GM12878 (cell line): ENCODE data around the gene ABHD17C. TPM values are rescaled to one million over a fixed set of nuclear protein-coding genes. Genes with fewer than 3 reads are reported as not detected.

ENCODE experiments used
- ATAC-seq: fragments of 200-7000 bp; cut with Tn5 transposase; 3 replicates; pipeline ENCODE4 v1.9.1; 2020; ENCODE audit warnings: mild to moderate bottlenecking, moderate library complexity
- BruUV-seq: library from RNA; stranded (reverse); fragments of 400-500 nt; replicated peaks from 2 replicates; lab custom pipeline; 2021; lab: Mats Ljungman, UMichigan
- CTCF ChIA-PET: fragments of 300-600 bp; sonication (Branson Sonifier 250); formaldehyde crosslinking; extraction: SDS; loops from one replicate; lab custom pipeline; 2021; ENCODE audit warnings: inconsistent platforms; lab: Yijun Ruan, JAX
- POLR2A ChIA-PET: fragments of 350-600 bp; formaldehyde crosslinking; extraction: SDS; loops from one replicate; lab custom pipeline; 2021; ENCODE audit warnings: inconsistent platforms; lab: Charles Lee
- RAD21 ChIA-PET: fragments of 300-600 bp; sonication (Branson Sonifier 250); formaldehyde crosslinking; loops from one replicate; lab custom pipeline; 2023; ENCODE audit warnings: antibody characterized with exemption; ENCODE audit not compliant: unreplicated experiment; lab: Charles Lee
- SMC1A ChIA-PET: fragments of 300-600 bp; sonication (Branson Sonifier 250); formaldehyde crosslinking; loops from one replicate; lab custom pipeline; 2023; ENCODE audit not compliant: unreplicated experiment, uncharacterized antibody; lab: Charles Lee
- DNase-seq: peaks from one replicate; pipeline ENCODE4 v3.0.0-alpha.2; 2011; ENCODE audit warnings: low read depth, low spot score
- FAIRE-seq: peaks from 3 replicates; lab custom pipeline; 2011; peaks lifted over from hg19 to GRCh38; lab: Jason Lieb, UNC
- H2AFZ ChIP-seq: 2 replicates; pipeline ENCODE4 v1.6.0; 2011; ENCODE audit warnings: low read depth, low read length, control low read depth; ENCODE audit not compliant: control insufficient read depth
- H3K27ac ChIP-seq: 2 replicates; pipeline ENCODE4 v1.5.1; 2011; ENCODE audit warnings: control low read depth; ENCODE audit not compliant: control insufficient read depth, insufficient read depth
- H3K27me3 ChIP-seq, 2 experiments: replicated peaks in 1 of 2; 2 replicates each; pipeline versions ENCODE4 v1.6.0 to v1.6.1; 2011; ENCODE audit warnings: low read length in 1 of 2; ENCODE audit not compliant: control insufficient read depth in 2 of 2, insufficient read depth in 2 of 2
- H3K36me3 ChIP-seq, 2 experiments: 2 replicates each; pipeline ENCODE4 v1.5.1; 2011; ENCODE audit warnings: low read length in 1 of 2; ENCODE audit not compliant: control insufficient read depth in 2 of 2, insufficient read depth in 2 of 2
- H3K4me1 ChIP-seq: 2 replicates; pipeline ENCODE4 v1.6.1; 2011; ENCODE audit warnings: mild to moderate bottlenecking, low read length, moderate library complexity, mixed read lengths; ENCODE audit not compliant: control insufficient read depth, insufficient read depth
- H3K4me2 ChIP-seq: 2 replicates; pipeline ENCODE4 v1.6.0; 2011; ENCODE audit warnings: control low read depth; ENCODE audit not compliant: control insufficient read depth, insufficient read depth
- H3K4me3 ChIP-seq: fragments of 200-600 bp; sonication (generic); 2 replicates; pipeline ENCODE4 v1.5.1; 2016
- H3K79me2 ChIP-seq: 2 replicates; pipeline ENCODE4 v1.6.0; 2011; ENCODE audit warnings: low read length; ENCODE audit not compliant: control insufficient read depth, insufficient read depth
- H3K9ac ChIP-seq: 2 replicates; pipeline ENCODE4 v1.8.0; 2011; ENCODE audit warnings: low read length, control low read depth, mixed read lengths; ENCODE audit not compliant: control insufficient read depth, insufficient read depth
- H3K9me3 ChIP-seq: replicated peaks from 3 replicates; pipeline ENCODE4 v1.5.1; 2011; ENCODE audit warnings: mild to moderate bottlenecking, low read length; ENCODE audit not compliant: control insufficient read depth, insufficient read depth
- H4K20me1 ChIP-seq: 2 replicates; pipeline ENCODE4 v1.6.0; 2011; ENCODE audit not compliant: control insufficient read depth, insufficient read depth
- IKZF2 ChIP-seq, 2 experiments: fragments of 450-650 bp; IDR thresholded peaks; 2 replicates each; pipeline ENCODE4 v1.6.1; 2017; ENCODE audit warnings: mild to moderate bottlenecking in 2 of 2, moderate library complexity in 2 of 2
- JUND ChIP-seq: IDR thresholded peaks from 2 replicates; pipeline ENCODE4 v1.6.1; 2012; ENCODE audit warnings: low read depth, mild to moderate bottlenecking, low read length, improper control_type of control experiment, moderate library complexity
- KAT2A ChIP-seq: conservative IDR thresholded peaks from 2 replicates; pipeline ENCODE4 v1.6.1; 2011; ENCODE audit warnings: low read depth, low read length; ENCODE audit not compliant: control insufficient read depth
- KDM1A ChIP-seq: fragments of 200-600 bp; sonication (generic); IDR thresholded peaks from 2 replicates; pipeline ENCODE4 v1.6.1; 2016; ENCODE audit warnings: borderline replicate concordance
- NFIC ChIP-seq: IDR thresholded peaks from 2 replicates; pipeline ENCODE4 v1.6.1; 2012; ENCODE audit warnings: low read depth, mild to moderate bottlenecking, inconsistent platforms, low read length, moderate library complexity
- NR2C1 ChIP-seq: fragments of 450-650 bp; IDR thresholded peaks from 2 replicates; pipeline ENCODE4 v1.6.1; 2017; ENCODE audit warnings: antibody characterized with exemption, mild to moderate bottlenecking, moderate library complexity
- NR2C2 ChIP-seq: IDR thresholded peaks from 2 replicates; pipeline ENCODE4 v1.6.1; 2011; ENCODE audit warnings: borderline replicate concordance, low read depth; ENCODE audit not compliant: control insufficient read depth, insufficient read length
- RELB ChIP-seq: fragments of 450-650 bp; IDR thresholded peaks from 2 replicates; pipeline ENCODE4 v1.6.1; 2017; ENCODE audit warnings: low read depth, mild to moderate bottlenecking, moderate library complexity
- REST ChIP-seq: IDR thresholded peaks from 2 replicates; pipeline ENCODE4 v1.6.1; 2012; ENCODE audit warnings: mild to moderate bottlenecking, low read depth, low read length
- RFX5 ChIP-seq: IDR thresholded peaks from 2 replicates; pipeline ENCODE4 v1.6.1; 2011; ENCODE audit warnings: low read depth, low read length, improper control_type of control experiment
- SPI1 ChIP-seq: IDR thresholded peaks from 2 replicates; pipeline ENCODE4 v1.6.1; 2011; ENCODE audit warnings: low read depth, mild to moderate bottlenecking, low read length, moderate library complexity, borderline replicate concordance; ENCODE audit not compliant: insufficient read depth
- ZNF217 ChIP-seq: fragments of 450-650 bp; IDR thresholded peaks from 2 replicates; pipeline ENCODE4 v1.6.1; 2017; ENCODE audit warnings: antibody characterized with exemption, mild to moderate bottlenecking
- ZNF274 ChIP-seq: IDR thresholded peaks from one replicate; pipeline ENCODE4 v1.8.0; 2011; ENCODE audit not compliant: insufficient read length, insufficient read depth
- WGBS: methylation state at CpG from one replicate; pipeline ENCODE4 v1.1.6; 2016; ENCODE audit warnings: low lambda C conversion rate; ENCODE audit not compliant: insufficient replicate concordance, insufficient coverage; ENCODE audit errors: missing lambda C conversion rate; 5-methylcytosine and 5-hydroxymethylcytosine counted together
- in situ Hi-C: fragments of 300-500 bp; cut with MboI; formaldehyde crosslinking; loops from 9 replicates; pipeline ENCODE4 v1.14.3; 2018; ENCODE audit warnings: mixed read lengths
- intact Hi-C: fragments of 100-400 bp; cut with micrococcal nuclease; formaldehyde crosslinking; loops from one replicate; pipeline ENCODE4 v1.14.2; 2022; ENCODE audit not compliant: unreplicated experiment
- polyA plus RNA-seq, 11 experiments: library from polyadenylated mRNA; depleted of rRNA in 4 of 11; unstranded in 6 of 11; stranded (reverse) in 5 of 11; fragments of >200 nt; fragmentation: Nextera tagmentation in 4 of 11; fragmentation: Illumina TruSeq in 1 of 11; extraction: Ambion mirVana in 4 of 11; extraction: Trizol in 1 of 11; gene quantifications; 1 replicate in 1 of 11; 2 replicates in 10 of 11; pipeline versions ENCODE4 v1.2.1 to v1.2.3, GENCODE V29; 2011 to 2016; ENCODE audit warnings: inconsistent platforms in 2 of 11, missing spikeins in 2 of 11, low read depth in 1 of 11
- total RNA-seq, 4 experiments: library from RNA; depleted of rRNA in 3 of 4; stranded (reverse); fragments of >200 nt in 3 of 4; fragmentation: Illumina TruSeq in 1 of 4; extraction: Trizol in 1 of 4; gene quantifications; 2 replicates each; pipeline versions ENCODE4 v1.2.1 to v1.2.3, GENCODE V29; 2013 to 2021

The ABHD17C gene
- total and polyA plus RNA-seq, 10 of the 15 experiments (the other 5 are each of a cell fraction or from before 2014, with no cell fraction given) = 0.92 to 11.4 (median 5.5) TPM

GRCh38 chr15:80712956-80713355, 17.8 kb downstream of the ABHD17C start:
- BruUV-seq = no TSS peak
- CTCF ChIA-PET = no interaction called here
- SMC1A ChIA-PET = interaction anchor here (0.6 to 1.5 kb wide), 2 partner anchors 38 to 64 kb away, joined by 3 read pairs; no protein-coding TSS in a partner anchor
- no peak overlapping the region for H3K27ac ChIP-seq
- H3K79me2 ChIP-seq = no peaks in the 10 kb centered on the region
- in situ Hi-C loops = no loop called here
- no peaks in the 10 kb centered on the region; the same call in 1 of the 2 replicates for H3K4me1 ChIP-seq
- POLR2A ChIA-PET = no interaction called here
- TF ChIP-seq NFIC = no peak
- TF ChIP-seq JUND = no peak
- TF ChIP-seq ZNF274 = no peak
- no peak for TF ChIP-seq IKZF2 (IDR thresholded peaks at IDR 0.05)
- no peak for TF ChIP-seq RFX5
- TF ChIP-seq KDM1A = no peak
- no peak for TF ChIP-seq REST
- no peak for TF ChIP-seq KAT2A
- no peak for TF ChIP-seq NR2C1
- TF ChIP-seq ZNF217 = no peak
- no peak for TF ChIP-seq SPI1
- TF ChIP-seq NR2C2 = no peak
- TF ChIP-seq RELB = no peak
- TF ChIP-seq, all 136 proteins: peak for 0
- WGBS = 100% methylated on average over 4 of the region's 4 CpGs
- ATAC-seq = no peak
- RAD21 ChIA-PET = no interaction called here
- FAIRE-seq = no peak
- Histone ChIP-seq H3K4me2 (no peak overlapping the region), H3K36me3 (no peaks in the 10 kb centered on the region), H4K20me1 (no peaks in the 10 kb centered on the region), H2AFZ (no peak overlapping the region), H3K27me3 (no peaks in the 10 kb centered on the region), H3K9me3 (no peaks in the 10 kb centered on the region), H3K9ac (no peak overlapping the region), H3K4me3 (no peak overlapping the region)
- intact Hi-C loops = no loop called here
- no peak for DNase-seq
